ENCODE data around the gene JMY.

Gene JMY

GRCh38 chr5:79236362-79236969 lies 535 bp downstream of the JMY start:
- Histone ChIP-seq H3K9me3 (ENCODE audit: control insufficient read depth, low read length) (no peaks in the 10 kb centered on the region), H3K9ac (peak overlapping the region; percentile 64), H3K79me2 (peaks cover 38% of the 10 kb centered on the region), H3K4me2 (ENCODE audit: low read length) (peak overlapping the region; percentile 97), H3K36me3 (ENCODE audit: control insufficient read depth, insufficient read depth, low read length) (no peaks in the 10 kb centered on the region), H3K4me3 (ENCODE audit: low read depth, low read length) (peak overlapping the region; percentile 81), H3K27ac (peak overlapping the region; percentile 84), H3K4me1 (no peaks in the 10 kb centered on the region), H2AFZ (peak overlapping the region; percentile 76), H3K27me3 (ENCODE audit: control insufficient read depth, insufficient read depth, low read length) (no peaks in the 10 kb centered on the region)
- TF ChIP-seq CTCF (IDR thresholded peaks at IDR 0.05) = no peak

GRCh38 chr5:79236970-79237739 lies 1.2 kb downstream of the JMY start:
- peaks cover 43% of the 10 kb centered on the region for H3K79me2 ChIP-seq
- no peaks in the 10 kb centered on the region for H3K27me3 ChIP-seq (ENCODE audit: control insufficient read depth, insufficient read depth, low read length)
- no peak for TF ChIP-seq CTCF (IDR thresholded peaks at IDR 0.05)
- H3K4me3 ChIP-seq (ENCODE audit: low read depth, low read length) = peak overlapping the region; percentile 81
- H3K4me1 ChIP-seq = no peaks in the 10 kb centered on the region
- no peaks in the 10 kb centered on the region for H3K36me3 ChIP-seq (ENCODE audit: control insufficient read depth, insufficient read depth, low read length)
- peak overlapping the region; percentile 84 for H3K27ac ChIP-seq
- H3K9me3 ChIP-seq (ENCODE audit: control insufficient read depth, low read length) = no peaks in the 10 kb centered on the region
- peak overlapping the region; percentile 64 for H3K9ac ChIP-seq
- H2AFZ ChIP-seq = peak overlapping the region; percentile 76
- peak overlapping the region; percentile 97 for H3K4me2 ChIP-seq (ENCODE audit: low read length)

GRCh38 chr5:79237740-79238560 lies 2.0 kb downstream of the JMY start:
- no peaks in the 10 kb centered on the region for H3K4me1 ChIP-seq
- no peaks in the 10 kb centered on the region for H3K36me3 ChIP-seq (ENCODE audit: control insufficient read depth, insufficient read depth, low read length)
- H2AFZ ChIP-seq = peak overlapping the region; percentile 76
- no peak overlapping the region for H3K9ac ChIP-seq
- H3K27me3 ChIP-seq (ENCODE audit: control insufficient read depth, insufficient read depth, low read length) = no peaks in the 10 kb centered on the region
- peaks cover 51% of the 10 kb centered on the region for H3K79me2 ChIP-seq
- peak overlapping the region; percentile 81 for H3K4me3 ChIP-seq (ENCODE audit: low read depth, low read length)
- H3K4me2 ChIP-seq (ENCODE audit: low read length) = peak overlapping the region; percentile 97
- no peak for TF ChIP-seq CTCF (IDR thresholded peaks at IDR 0.05)
- no peaks in the 10 kb centered on the region for H3K9me3 ChIP-seq (ENCODE audit: control insufficient read depth, low read length)
- H3K27ac ChIP-seq = peak overlapping the region; percentile 84

GRCh38 chr5:79240561-79240960 lies 4.6 kb downstream of the JMY start:
- Histone ChIP-seq H3K27me3 (ENCODE audit: control insufficient read depth, insufficient read depth, low read length) (no peaks in the 10 kb centered on the region), H3K4me3 (ENCODE audit: low read depth, low read length) (no peak overlapping the region), H3K9me3 (ENCODE audit: control insufficient read depth, low read length) (no peaks in the 10 kb centered on the region), H2AFZ (no peak overlapping the region), H3K79me2 (peaks cover 60% of the 10 kb centered on the region), H3K36me3 (ENCODE audit: control insufficient read depth, insufficient read depth, low read length) (no peaks in the 10 kb centered on the region), H3K9ac (no peak overlapping the region), H3K4me2 (ENCODE audit: low read length) (peak overlapping the region; percentile 11), H3K27ac (no peak overlapping the region), H3K4me1 (no peaks in the 10 kb centered on the region)
- TF ChIP-seq CTCF (IDR thresholded peaks at IDR 0.05) = no peak
